B cell (primary cell): Measurements from ENCODE around the gene BMF. TPM values are rescaled to one million over a fixed set of nuclear protein-coding genes. Genes with fewer than 3 reads are reported as not detected.

Experiments used
- ATAC-seq: fragments of 200-7000 bp; cut with Tn5 transposase; one replicate; pipeline ENCODE4 v1.10.0; 2021; ENCODE audit warnings: low read depth, mild to moderate bottlenecking, moderate number of reproducible peaks, moderate library complexity
- CTCF ChIA-PET: fragments of 350-600 bp; sonication (Branson Sonifier 250); formaldehyde crosslinking; loops from one replicate; lab custom pipeline; 2021; ENCODE audit warnings: antibody characterized with exemption, inconsistent platforms; lab: Charles Lee
- POLR2A ChIA-PET: fragments of 350-600 bp; sonication (Branson Sonifier 250); formaldehyde crosslinking; loops from one replicate; lab custom pipeline; 2021; ENCODE audit warnings: antibody characterized with exemption; lab: Charles Lee
- DNase-seq: peaks from one replicate; pipeline ENCODE4 v3.0.0; 2013
- H2AFZ ChIP-seq: 2 replicates; pipeline ENCODE4 v1.6.1; 2012; ENCODE audit warnings: mild to moderate bottlenecking, low read depth, low read length; ENCODE audit not compliant: insufficient read depth, poor library complexity, severe bottlenecking
- H3K27ac ChIP-seq, 2 donors: 1 replicate in 1 of 2; 2 replicates in 1 of 2; pipeline ENCODE4 v1.5.1; 2012 to 2013; ENCODE audit warnings: low read length in 2 of 2, mild to moderate bottlenecking in 2 of 2, moderate library complexity in 1 of 2
- H3K27me3 ChIP-seq, 4 experiments: fragments of 200-600 bp in 1 of 4; sonication (generic) in 1 of 4; replicated peaks in 1 of 4; 1 replicate in 2 of 4; 2 replicates in 2 of 4; pipeline versions ENCODE4 v1.6.1 to v1.7.0; 2013 to 2016; ENCODE audit warnings: low read length in 3 of 4, mild to moderate bottlenecking in 2 of 4, mixed read lengths in 1 of 4, moderate library complexity in 1 of 4; ENCODE audit not compliant: insufficient read depth in 4 of 4, control insufficient read depth in 3 of 4; ENCODE audit errors: control extremely low read depth in 1 of 4
- H3K36me3 ChIP-seq, 2 experiments: replicated peaks in 1 of 2; 1 replicate in 1 of 2; 2 replicates in 1 of 2; pipeline versions ENCODE4 v1.6.1 to v1.7.1; 2013; ENCODE audit warnings: low read length in 1 of 2; ENCODE audit not compliant: insufficient read depth in 2 of 2, control insufficient read depth in 1 of 2; ENCODE audit errors: control extremely low read depth in 1 of 2, extremely low read depth in 1 of 2
- H3K4me1 ChIP-seq, 2 donors: fragments of 200-600 bp in 1 of 2; sonication (generic) in 1 of 2; 1 replicate in 1 of 2; 2 replicates in 1 of 2; pipeline versions ENCODE4 v1.5.1 to v1.6.1; 2013 to 2017; ENCODE audit warnings: low read length in 2 of 2; ENCODE audit not compliant: control insufficient read depth in 2 of 2, insufficient read depth in 2 of 2
- H3K4me2 ChIP-seq: replicated peaks from 2 replicates; pipeline ENCODE3; 2012; ENCODE audit warnings: mild to moderate bottlenecking, low read depth, low read length; ENCODE audit not compliant: poor library complexity, severe bottlenecking
- H3K4me3 ChIP-seq, 5 experiments: fragments of 200-600 bp in 1 of 5; sonication (generic) in 1 of 5; 1 replicate in 3 of 5; 2 replicates in 2 of 5; pipeline versions ENCODE4 v1.5.1 to v1.7.0; 2011 to 2016; ENCODE audit warnings: low read length in 4 of 5, mild to moderate bottlenecking in 4 of 5, low read depth in 2 of 5, control low read depth in 1 of 5, moderate library complexity in 1 of 5; ENCODE audit not compliant: insufficient read depth in 1 of 5; ENCODE audit errors: control extremely low read depth in 1 of 5, extremely low read depth in 1 of 5
- H3K79me2 ChIP-seq: fragments of 200-600 bp; sonication (generic); one replicate; pipeline ENCODE4 v1.6.0; 2016; ENCODE audit warnings: low read length; ENCODE audit not compliant: control insufficient read depth, insufficient read depth
- H3K9ac ChIP-seq: fragments of 200-600 bp; sonication (generic); 2 replicates; pipeline ENCODE4 v1.6.1; 2017; ENCODE audit warnings: mild to moderate bottlenecking, low read length, moderate library complexity
- H3K9me3 ChIP-seq, 3 donors: one replicate each; pipeline versions ENCODE4 v1.6.1 to v1.7.1; 2013; ENCODE audit warnings: low read length in 2 of 3; ENCODE audit not compliant: control insufficient read depth in 2 of 3, insufficient read depth in 1 of 3; ENCODE audit errors: control extremely low read depth in 1 of 3
- H4K20me1 ChIP-seq: 2 replicates; pipeline ENCODE4 v1.6.0; 2012; ENCODE audit warnings: mild to moderate bottlenecking, low read length; ENCODE audit not compliant: insufficient read depth, control insufficient read depth, poor library complexity, severe bottlenecking
- H3K27ac Mint-ChIP-seq: one replicate; pipeline ENCODE4 v1.8.0; 2021; ENCODE audit warnings: mixed read lengths
- H3K27me3 Mint-ChIP-seq: one replicate; pipeline ENCODE4 v1.8.0; 2021; ENCODE audit warnings: mixed read lengths
- H3K4me1 Mint-ChIP-seq: one replicate; pipeline ENCODE4 v1.8.0; 2021; ENCODE audit warnings: mixed read lengths
- H3K4me3 Mint-ChIP-seq: one replicate; pipeline ENCODE4 v1.8.0; 2021; ENCODE audit warnings: mixed read lengths
- H3K9me3 Mint-ChIP-seq: one replicate; pipeline ENCODE4 v1.8.0; 2022; ENCODE audit warnings: mixed read lengths; ENCODE audit not compliant: insufficient read depth
- CTCF ChIP-seq: fragments of 200-600 bp; IDR thresholded peaks from one replicate; pipeline ENCODE4 v1.8.0; 2022; ENCODE audit warnings: antibody characterized with exemption, mild to moderate bottlenecking
- EZH2 ChIP-seq: IDR thresholded peaks from 2 replicates; pipeline ENCODE4 v1.6.1; 2012; ENCODE audit warnings: borderline replicate concordance, low read depth, mild to moderate bottlenecking, moderate library complexity, low read length; ENCODE audit not compliant: insufficient read depth, poor library complexity, severe bottlenecking
- whole genome bisulfite sequencing: methylation state at CpG from one replicate; pipeline ENCODE4 v1.1.5; 2013; ENCODE audit warnings: missing lambda C conversion rate; ENCODE audit not compliant: insufficient coverage; 5-methylcytosine and 5-hydroxymethylcytosine counted together
- intact Hi-C: fragments of 100-400 bp; cut with micrococcal nuclease; formaldehyde crosslinking; loops from one replicate; pipeline ENCODE4 v1.10.0; 2022
- polyA plus RNA-seq: library from polyadenylated mRNA; depleted of rRNA; stranded (reverse); fragments of >200 nt; gene quantifications from 2 replicates; pipeline ENCODE4 v1.2.3, GENCODE V29; 2012
- total RNA-seq, 2 donors: library from RNA; stranded (reverse); fragments of 120-200 nt in 1 of 2; gene quantifications; 1 replicate in 1 of 2; 2 replicates in 1 of 2; pipeline versions ENCODE4 v1.2.3 to v1.2.4, GENCODE V29; 2013 to 2022

Gene BMF
- total and polyA plus RNA-seq, 2 donors (not counting 1 experiment from before 2014, with no cell fraction given), result 43.2 to 343 TPM

GRCh38 chr15:40096094-40096891 lies 12.4 kb downstream of the BMF start:
- ATAC-seq (peak; percentile 8), DNase-seq (peak; percentile 72)
- Histone ChIP-seq H2AFZ (peak overlapping the region; percentile 2), H3K27ac (peak overlapping the region; percentile 99 to 100), H3K9me3 (no peaks in the 10 kb centered on the region), H3K9ac (peak overlapping the region; percentile 21), H4K20me1 (no peaks in the 10 kb centered on the region), H3K4me2 (peak overlapping the region; percentile 84), H3K79me2 (peaks cover 75% of the 10 kb centered on the region), H3K27me3 (no peaks in the 10 kb centered on the region), H3K4me3 (peak overlapping the region in 1 of 5 experiments; percentile 28), H3K4me1 (peaks cover 100% of the 10 kb centered on the region in 2 donors), H3K36me3 (peaks cover 0 to 22% of the 10 kb centered on the region in 2 experiments)
- POLR2A ChIA-PET, result interaction anchor here (0.9 to 15.7 kb wide), 7 partner anchors 10 to 50 kb away, joined by 4 to 324 read pairs (median 58); partner anchors contain the start of gene BMF
- no peaks in the 10 kb centered on the region for H3K9me3 Mint-ChIP-seq
- CTCF ChIA-PET, result interaction anchor here (0.7 to 33.4 kb wide), 6 partner anchors 5 to 178 kb away, joined by 3 to 934 read pairs (median 250); partner anchors contain the start of genes BMF and SRP14
- peak overlapping the region; percentile 95 for H3K27ac Mint-ChIP-seq
- no peaks in the 10 kb centered on the region for H3K27me3 Mint-ChIP-seq
- intact Hi-C loops, result loop anchor here (1.0 to 10.0 kb wide), 2 partner anchors 14 to 459 kb away; no protein-coding TSS in a partner anchor
- WGBS, result 63% methylated on average over 4 of the region's 8 CpGs
- peaks cover 99% of the 10 kb centered on the region for H3K4me1 Mint-ChIP-seq
- TF ChIP-seq CTCF, result no peak
- no peak for TF ChIP-seq EZH2
- peak overlapping the region; percentile 73 for H3K4me3 Mint-ChIP-seq
